HG03139 (cell line): Measurements from ENCODE around the gene SYCP1.
"Not testable (repeated sequence)": the region's sequence is repeated elsewhere in the genome, so short reads cannot be mapped to it uniquely, and the experiment has no call there.

Experiments
- ATAC-seq: cut with Tn5 transposase; IDR thresholded peaks from one replicate; pipeline ENCODE4 v1.9.1; 2021; ENCODE audit not compliant: unreplicated experiment

SYCP1 gene

GRCh38 chr1:114976891-114977290, 122.2 kb downstream of the SYCP1 start:
- no peak for ATAC-seq

GRCh38 chr1:114979278-114979891, 124.7 kb downstream of the SYCP1 start:
- ATAC-seq, result no peak

DNA sequence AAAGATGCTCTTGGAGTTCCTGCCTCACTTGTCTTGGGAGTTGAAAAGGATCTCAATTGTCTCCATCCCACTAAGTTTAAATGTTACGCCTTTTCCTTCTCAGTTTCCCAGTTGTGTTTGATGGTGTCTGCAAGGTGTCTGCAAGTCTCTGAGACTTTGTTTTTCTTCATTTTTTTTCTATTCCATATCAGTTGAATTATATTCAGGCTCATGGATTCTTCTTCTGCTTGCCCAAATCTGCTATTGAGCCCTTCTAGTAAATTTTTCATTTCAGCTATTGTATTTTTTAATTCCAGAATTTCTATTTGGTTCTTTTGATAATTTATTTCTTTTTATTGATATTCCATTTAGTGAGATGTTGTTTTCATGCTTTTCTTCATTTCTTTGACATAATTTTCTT, 127.6 kb downstream of the SYCP1 start:
- ATAC-seq, result no peak

DNA sequence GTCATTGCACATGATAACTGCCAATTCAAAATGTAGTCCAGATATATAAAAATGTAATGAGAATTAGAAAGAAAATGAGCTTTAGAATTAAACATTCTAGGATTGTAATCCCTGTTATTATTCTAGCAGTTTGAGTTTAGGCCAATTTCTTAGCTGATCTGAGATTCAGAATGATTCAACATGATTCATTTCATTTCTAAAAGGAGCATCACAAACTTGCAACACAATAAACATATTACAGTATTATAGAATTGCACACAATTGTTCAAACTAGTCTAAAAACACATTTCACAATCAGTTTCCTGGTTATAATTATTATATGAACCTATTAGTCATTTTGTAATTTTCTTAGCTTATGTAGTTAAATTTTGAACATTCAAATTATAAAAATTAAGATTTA, 131.6 kb downstream of the SYCP1 start:
- no peak for ATAC-seq

GRCh38 chr1:114988095-114988494, 133.4 kb downstream of the SYCP1 start:
- ATAC-seq, result no peak

DNA sequence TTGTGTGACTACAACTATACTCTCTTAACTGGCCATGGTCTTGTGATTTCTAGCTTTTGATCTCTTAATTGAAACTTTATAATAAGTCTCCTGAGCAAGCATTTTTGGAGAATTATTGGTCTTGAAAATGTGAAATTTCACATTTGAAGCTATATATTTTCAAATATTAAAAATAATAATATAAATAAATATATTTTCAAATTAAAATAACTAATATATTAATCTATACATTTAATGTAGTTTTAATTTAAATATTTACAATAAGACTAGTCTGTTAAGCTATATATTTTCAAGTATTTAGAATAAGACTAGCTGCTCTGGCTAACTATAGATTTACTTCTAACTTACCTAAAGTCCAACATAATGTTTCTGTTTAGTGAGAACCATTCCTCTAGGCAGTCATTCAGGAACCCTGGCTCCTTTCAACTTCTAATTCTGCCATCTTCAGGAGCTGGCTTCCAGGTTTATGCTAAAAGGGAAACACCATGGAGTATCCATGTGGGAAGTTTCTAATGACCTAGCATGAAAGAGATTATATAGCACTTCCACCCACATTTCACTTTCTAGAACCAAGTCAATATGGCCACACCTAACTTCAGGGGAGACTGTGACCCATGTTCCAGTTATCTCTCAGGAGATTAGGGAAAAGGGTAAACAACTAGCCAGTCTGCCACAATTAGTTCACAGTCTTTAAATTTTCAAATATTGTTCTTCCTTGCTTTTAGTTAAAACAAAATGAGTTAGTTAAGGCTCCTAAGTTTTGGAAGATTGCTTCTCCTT, 143.0 kb downstream of the SYCP1 start:
- no peak for ATAC-seq

- ATAC-seq, result no peak
Observed at GRCh38 chr1:115006191-115006590, 151.5 kb downstream of the SYCP1 start.

- ATAC-seq, result no peak
Observed at GRCh38 chr1:115012006-115012405, 157.3 kb downstream of the SYCP1 start.

DNA sequence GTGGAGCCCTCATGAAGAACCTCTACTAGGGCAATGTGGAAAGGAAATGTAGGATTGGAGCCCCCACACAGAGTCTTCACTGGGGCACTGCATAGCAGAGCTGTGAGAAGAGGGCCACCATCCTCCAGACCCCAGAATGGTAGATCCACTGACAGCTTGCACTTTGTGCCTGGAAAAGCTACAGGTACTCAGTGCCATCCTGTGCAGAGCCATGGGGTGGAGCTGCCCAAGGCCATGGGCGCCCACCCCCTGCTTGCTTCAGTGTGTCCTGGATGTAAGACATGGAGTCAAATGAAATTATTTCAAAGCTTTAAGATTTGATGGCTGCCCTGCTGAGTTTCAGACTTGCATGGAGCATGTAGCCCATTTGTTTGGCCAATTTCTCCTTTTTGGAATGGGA, 157.8 kb downstream of the SYCP1 start:
- ATAC-seq, result no peak

DNA sequence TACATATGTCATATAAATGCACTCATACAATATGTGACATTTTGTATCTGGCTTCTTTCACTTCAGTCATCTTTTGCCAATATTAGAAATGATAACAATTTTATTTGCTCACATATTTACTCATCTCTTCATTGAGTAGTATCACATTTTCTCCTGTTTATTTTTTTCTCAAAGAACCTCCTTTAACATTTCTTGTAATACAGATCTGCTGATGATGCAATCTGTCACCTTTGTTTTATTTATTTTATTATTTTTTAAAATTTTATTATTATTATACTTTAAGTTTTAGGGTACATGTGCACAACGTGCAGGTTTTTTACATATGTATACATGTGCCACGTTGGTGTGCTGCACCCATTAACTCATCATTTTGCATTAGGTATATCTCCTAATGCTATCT, 159.1 kb downstream of the SYCP1 start:
- ATAC-seq, result no peak

GRCh38 chr1:115019549-115019948, 164.9 kb downstream of the SYCP1 start:
- ATAC-seq, result not testable (repeated sequence)

DNA sequence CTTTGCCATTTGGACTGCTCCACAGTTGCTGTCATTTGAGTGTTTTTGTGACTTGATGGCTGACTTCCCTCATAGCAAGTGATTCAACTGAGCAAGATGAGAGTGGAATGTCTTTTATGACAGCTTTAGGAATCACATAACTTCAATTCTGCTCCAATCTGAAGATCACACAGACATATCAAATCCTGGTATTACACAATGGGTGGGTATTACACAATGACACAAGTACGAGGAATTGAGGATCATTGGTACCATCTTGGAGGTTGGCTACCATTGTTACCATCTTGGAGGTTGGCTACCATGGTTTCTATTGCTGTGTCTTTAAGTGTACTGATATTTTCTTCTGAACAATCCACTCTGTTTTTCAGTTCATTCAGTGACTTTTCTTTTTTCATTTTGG, 166.5 kb downstream of the SYCP1 start:
- no peak for ATAC-seq

DNA sequence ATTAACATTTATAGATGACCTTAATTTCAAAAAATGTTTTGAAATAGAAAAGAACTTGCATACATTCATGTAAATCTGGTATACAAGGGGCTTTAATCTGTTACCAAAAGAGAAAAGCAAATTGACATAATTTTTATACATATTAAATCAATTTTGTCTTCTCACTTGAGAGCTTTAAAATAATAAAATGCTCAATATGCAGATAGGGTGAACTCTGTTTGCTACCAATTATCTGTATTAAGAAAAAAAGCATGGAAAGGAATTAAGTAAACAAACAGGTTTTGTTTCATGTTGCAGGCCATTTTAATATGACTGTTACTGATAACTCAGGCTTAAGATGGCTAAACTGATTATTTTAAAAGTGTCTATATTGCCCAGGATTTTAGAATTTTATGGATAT, 168.9 kb downstream of the SYCP1 start:
- ATAC-seq, result no peak

DNA sequence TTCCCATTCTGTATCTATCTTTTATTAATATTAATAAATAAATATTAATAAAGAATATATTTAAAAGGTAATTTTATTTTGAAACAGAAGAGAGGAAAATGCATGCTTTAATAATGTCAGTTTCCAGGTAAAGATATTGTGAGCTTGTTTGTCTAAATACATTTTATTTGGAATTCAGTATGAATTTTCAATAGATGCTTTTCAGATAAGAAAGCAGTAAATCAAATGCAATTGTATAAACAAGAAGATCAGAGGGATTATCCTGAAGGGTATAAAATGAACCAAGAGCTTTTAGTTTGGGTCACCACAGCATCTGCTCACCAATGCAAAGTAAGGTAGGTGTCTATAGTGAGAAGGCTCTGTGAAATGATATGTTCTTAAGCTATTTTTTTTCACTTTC, 174.9 kb downstream of the SYCP1 start, which contains the start of gene TSHB:
TSHB (plus strand) TSS at position 301 of the 400 bp plus-strand sequence. CDS start 3,537 bp downstream, outside the sequence.
- ATAC-seq, result no peak

DNA sequence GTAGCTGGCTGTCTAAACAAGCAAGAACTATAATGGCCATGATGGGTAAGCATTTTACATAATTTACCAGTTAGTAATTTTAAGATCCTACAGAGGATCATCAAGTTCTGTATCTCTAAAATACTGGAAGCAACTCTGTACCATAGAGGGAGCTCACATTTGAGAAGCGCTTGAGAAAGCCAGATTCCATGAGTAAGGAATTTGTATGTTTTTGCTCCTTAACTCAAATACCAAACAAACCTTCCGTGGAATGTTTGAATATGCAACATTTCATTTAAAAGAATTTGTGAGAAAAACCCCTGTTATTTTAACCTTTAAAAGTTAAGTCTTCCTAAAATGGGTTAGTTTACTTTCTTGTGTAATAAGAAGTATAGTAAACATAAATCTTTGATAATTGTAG, 176.9 kb downstream of the SYCP1 start:
- ATAC-seq, result no peak

GRCh38 chr1:115035652-115036051, 181.0 kb downstream of the SYCP1 start:
- ATAC-seq, result no peak

GRCh38 chr1:115036814-115037507, 182.3 kb downstream of the SYCP1 start:
- no peak for ATAC-seq

- ATAC-seq, result no peak
Observed at GRCh38 chr1:115040501-115040900, 185.8 kb downstream of the SYCP1 start.

GRCh38 chr1:115041654-115042053, 187.0 kb downstream of the SYCP1 start:
- ATAC-seq, result no peak
